CD4-positive, alpha-beta T cell treated with Interleukin-2 at 100 ng/mL for 4 hours (primary cell): Measurements from ENCODE around the gene RAD51B.

ENCODE experiments used
- DNase-seq: peaks from one replicate; pipeline ENCODE4 v3.0.0-alpha.2; 2020; ENCODE audit warnings: low spot score

Gene RAD51B

DNA sequence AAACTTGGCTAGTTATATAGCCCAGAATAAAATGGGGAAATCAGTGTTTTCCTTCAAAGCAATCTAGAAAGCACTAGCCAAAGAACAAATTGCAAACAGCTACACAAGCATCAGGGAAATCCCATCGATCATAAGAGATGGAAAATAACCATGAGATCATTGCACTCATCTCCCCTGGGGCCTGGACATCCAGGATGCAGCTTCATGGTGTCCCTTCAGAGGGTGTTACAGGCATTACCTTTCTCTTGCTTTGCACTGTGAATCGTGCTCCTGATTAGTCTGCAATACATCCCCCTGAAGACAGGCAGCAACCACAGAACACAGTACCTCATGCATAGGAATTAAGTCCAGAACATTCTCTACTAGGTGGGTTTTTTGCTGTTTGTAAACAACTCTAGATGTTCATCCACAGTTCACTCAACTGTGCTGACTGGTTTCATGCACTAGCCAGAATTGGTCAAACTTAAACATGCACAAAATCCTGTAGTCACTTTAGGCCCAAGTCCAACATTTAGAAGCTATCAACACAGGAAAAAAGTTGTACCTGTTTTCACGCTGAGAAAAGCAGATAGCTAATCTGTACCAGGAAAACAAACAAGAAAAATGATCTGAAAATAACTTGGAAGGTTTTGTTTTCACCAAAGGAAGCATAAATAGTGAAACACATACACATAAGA is 853.2 kb downstream of the RAD51B start:
- no peak for DNase-seq

DNA sequence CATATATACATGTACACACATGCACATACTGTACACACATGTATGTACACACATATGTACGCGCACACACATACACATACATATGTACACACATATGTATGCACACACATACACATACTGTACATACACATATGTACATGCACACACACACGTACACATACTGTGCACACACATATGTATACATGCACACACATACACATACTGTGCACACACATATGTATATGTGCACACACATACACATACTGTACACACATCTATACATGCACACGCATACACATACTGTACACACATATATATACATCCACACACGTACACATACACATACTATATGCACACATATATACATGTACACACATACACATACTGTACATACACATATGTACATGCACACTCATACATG is 853.9 kb downstream of the RAD51B start:
- DNase-seq, result no peak

DNA sequence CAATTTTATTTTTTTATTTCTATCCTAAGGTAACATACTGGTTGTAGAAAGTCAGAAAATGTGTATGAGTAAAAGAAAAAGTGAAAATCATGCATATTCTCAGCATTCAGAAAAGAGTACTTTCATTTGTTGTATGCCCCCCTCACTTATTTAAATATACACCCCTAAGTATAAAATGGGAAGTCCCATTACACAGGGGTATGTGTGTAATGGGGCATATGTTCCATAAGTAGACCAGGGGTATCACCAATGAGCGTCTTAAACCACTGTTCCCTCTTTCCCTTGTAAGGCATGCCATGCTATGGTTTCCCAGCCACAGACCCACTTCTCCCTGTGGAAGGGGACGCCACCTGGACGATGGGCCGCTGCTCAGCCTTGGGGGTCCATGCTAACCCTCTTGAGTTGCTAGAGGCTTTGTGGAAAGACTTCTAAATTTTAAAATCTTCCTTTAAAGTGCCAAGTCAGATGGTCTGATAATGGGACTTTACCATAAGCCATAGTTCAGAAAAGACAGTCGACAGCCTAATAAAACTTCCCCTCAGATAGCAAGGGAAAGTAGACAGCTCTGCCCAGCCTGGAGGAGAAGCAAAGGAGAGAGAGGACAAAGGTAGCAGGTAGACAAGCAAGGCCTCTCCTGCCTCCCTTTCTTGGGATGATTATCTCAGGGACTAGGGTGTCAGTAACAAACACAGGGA is 855.1 kb downstream of the RAD51B start:
- DNase-seq, result no peak

DNA sequence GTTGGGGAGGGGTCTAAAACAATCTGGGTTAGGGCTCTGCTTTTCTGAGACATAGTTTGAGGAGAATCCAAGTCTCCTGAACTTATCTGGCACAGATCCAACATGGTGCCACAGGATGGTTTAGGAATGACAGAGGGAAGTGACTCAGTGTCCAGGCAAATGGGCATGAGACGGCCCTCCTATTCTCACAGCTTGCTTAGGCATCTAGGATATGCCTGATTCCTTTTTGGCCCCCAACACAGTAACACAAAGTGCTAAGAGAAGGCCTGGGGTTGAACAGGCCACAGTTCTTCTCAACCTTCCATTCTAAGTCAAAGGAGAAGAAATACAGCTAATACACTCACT is 855.6 kb downstream of the RAD51B start:
- DNase-seq, result no peak

DNA sequence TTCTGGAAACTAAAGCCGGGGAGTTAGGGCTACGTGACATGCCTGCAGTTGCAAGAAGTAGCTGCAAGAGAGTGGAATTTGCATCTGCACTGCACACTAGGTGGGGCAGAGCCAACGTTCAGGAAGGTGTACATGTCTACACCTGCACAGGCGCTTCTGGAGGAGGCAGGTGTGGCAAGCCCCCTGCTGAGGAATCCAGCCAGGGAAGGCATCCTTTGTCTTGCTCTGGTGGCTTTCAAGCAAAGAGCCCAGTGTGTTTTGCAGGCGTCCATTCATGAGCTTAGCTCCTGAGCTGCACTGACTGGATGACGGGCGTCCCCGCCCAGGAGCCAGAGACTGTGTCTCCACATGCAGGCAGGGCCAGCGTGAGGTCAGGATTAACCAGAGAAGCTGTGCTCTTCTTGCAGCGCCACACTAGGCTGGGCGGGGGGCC is 856.9 kb downstream of the RAD51B start:
- DNase-seq, result no peak

DNA sequence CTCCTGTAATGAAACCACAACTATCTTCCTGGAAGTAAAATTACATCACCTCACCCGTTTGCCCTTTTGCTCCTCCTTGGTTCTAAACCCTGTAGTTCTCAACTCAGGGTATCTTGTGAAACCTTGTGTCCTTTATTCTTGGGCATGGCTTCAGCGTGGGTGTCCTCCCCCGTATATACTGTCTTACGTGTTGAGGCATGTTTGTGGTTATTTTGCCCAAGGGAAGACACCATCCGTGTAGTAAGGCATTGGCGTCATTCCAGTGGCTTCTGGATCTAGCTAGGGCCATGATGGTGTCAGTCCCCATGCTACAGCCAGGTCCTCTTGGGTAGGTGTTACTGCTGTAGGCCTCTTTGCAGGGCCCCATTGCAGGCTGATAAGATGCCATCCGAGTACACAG is 857.9 kb downstream of the RAD51B start:
- no peak for DNase-seq

DNA sequence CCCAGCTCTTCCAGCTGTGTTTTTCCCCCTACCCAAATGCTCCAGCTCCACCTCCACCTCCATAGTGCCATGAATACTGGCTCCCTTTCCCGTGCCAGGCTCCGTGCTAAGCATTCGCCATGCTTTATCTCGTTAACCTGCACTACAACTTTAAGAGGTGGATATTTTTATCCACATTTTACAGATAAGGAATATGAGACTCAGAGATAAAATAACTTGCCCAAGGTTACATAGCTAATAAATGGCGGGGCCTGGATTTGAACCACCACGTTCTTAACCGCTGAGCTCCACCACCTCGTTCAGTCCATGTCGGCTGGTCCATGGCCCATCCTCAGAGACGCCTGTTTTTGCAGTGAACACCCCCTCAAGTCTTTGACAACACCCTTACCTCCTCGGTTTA is 858.3 kb downstream of the RAD51B start:
- DNase-seq, result no peak

DNA sequence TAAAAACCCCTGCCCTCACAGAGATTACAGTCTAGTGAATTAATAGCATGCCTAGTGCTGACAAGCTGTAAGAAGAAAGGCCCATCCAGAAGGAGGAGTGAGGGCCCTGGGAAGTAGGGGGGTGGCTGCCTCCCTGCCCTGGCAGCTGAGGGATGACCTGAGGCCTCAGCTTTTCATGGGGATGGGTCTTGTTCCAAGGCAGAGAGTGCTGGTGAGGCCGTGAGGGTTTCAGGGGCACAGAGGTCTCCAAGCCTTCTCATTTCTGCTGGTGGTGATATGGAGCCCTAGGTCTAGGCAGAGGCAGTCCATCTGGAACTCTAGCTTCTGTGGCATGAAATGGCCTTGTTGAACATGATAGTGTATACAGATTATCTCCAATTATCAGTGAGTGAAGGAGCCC is 858.9 kb downstream of the RAD51B start:
- DNase-seq, result no peak

DNA sequence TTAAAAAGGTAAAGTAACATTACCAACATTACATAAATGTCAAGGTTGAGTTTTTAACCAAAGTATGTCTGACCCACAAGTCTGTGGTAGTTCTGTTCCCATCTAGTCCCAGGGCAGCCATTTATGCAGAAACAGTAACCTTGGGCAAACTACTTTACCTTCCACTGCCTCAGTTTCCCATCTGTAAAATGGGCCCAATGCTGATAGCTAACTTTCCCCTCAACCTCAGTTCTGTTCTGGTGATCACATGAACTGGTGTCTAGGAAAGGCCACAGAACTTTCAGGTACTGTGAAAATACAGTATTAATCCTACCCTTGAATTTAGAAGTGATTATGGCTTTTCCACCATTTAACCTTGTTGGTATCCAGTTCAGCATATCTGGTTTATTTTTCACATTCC is 859.7 kb downstream of the RAD51B start:
- no peak for DNase-seq

DNA sequence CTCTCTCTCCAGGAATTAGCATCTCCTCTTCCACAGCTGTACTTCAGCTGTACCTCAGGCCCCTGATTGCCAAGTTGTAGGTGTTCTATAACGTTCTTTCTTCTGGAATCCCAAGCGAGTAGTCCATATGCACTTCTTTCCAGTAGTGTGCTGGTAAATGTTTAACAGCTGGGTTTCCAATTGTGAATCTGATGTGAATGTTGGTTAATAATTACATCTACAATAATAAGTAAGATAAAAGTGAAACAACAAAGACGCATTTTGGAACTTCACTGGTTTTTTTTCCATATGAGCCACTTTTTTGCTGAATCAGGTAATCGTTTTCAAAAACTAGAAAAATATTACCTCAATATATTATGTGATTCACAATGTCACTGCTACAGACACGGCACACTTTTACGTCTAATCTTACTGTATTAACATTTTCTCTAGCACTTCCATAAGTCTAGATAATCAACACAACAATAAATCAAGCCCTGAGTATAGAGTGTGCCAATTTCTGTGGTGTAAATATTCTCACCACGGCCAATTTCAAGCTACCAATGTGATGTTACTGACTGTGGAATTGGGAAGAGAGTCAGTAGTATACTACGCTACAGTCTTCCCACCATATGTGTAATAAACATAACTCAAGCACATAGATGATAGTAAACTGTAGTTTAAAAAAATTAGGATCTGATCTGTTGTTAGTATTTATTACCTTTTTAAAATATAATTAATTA is 860.3 kb downstream of the RAD51B start:
- DNase-seq, result no peak

DNA sequence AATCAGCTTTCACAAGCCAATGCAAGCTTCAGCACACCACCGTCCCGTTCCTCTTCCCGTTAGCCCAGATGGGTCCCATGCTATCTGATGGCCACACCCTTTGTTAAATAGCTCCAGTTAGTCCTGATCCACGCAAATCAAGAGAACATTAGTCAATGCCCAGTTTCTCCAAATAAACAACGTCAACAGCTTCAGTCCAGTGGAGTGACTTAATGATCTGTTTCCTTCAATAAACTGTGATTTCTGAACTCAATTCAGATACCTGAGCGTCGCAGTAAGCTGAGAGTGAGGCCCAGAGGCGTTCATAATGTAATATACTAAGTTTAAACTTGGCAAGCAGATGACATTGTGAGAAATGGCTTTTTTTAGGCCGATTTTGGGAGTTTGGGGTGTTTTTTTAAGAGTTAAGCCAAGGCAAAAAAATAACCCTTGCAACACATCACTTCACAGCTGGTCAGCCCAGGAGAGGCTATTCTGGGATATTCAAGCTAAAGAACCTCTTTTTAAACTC is 861.0 kb downstream of the RAD51B start:
- no peak for DNase-seq

DNA sequence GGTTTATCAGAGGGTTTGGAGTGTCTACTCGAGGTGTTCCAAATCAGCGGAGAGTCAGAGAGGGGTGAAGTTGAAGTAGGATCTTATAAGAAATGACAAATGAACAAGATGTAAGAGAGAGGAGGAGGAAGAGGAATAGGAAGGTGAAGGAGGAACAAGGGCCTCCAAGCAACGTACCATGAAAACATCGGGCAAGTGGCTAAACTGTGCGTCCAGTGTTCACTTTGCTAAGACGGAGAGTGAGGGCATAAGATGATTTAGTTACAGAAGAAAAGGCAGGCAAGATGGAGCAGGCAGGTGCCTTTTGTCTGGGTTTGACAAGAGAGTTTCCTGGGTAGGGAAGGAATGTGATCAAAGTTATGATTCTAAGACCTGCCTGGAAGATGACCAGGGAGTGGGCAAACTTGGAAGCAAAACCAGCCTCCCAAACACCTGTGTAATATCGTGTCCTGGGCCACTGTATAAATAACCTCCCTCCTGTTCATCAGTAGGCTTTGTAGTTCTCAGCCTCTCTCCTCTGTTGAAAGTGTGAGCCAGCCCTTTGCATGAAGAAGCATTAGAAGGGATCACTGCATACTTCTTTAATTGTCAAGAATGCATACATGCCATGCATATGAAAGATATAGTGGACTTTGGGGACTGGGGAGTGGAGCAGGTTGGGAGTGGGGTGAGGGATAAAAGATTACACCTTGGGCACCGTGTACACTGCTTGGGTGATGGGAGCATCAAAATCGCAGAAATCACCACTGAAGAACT is 861.9 kb downstream of the RAD51B start:
- DNase-seq, result no peak

DNA sequence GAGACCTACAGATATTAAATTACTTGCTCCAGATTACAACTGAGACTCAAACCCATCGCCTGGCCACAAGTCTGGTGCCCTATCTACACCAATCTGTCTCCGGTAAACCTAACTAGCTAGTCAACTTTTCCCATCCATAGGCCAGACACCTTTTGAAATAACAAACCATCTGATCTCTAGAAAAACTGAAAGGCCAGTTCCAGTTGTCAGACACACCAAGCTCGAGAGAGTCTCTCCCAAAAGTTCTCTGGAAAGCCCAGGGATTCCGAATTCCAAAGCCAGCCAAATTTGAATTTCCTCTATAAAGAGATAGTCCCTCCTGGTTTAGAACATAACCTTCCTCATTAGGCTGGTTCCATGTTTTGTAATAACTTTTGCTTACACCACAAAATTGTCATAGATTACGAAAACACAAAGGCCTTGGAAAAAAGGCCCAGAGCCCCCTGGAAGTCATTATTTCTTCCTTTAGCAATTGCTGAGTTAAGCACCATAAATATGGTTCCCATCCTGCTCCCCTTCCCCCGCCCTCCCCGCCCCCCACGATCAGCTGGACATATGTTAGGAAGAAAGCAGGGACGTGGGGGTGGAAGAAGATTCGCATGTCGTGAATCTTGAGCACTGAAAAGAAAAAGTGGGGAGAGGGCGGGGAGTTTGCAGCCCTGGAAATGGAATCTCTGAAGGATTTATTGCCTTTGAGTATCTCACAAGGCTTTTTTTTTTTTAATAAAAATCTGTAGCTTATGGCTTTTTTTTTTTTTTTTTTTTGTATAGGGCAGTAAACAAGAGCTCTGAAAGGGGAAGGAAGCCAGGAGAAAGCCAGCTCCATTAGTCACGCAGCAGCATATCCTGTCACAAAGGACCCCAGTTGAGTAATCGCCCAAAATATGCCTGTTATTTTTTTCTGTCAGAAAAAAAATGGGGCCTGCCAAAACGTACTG is 862.9 kb downstream of the RAD51B start:
- peak; percentile 81 for DNase-seq

DNA sequence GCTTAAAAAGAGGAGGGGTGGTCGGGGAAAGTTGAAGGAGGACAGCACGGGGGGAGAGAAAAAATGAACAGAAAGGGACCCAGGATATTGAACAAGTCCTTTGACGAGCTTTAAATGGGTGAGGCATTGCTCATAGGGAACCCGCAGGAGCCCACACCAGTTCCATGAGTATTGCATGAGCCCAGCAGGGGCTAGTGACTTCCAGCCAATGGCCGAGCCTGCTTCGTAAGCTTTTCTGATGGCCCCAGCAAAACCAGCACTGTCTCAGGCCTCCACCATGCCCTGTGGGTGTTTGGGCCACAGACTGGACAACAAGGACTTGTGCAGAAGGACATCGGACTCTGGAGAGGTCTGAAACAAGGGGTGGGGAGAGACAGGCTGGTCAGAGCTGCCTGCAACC is 863.7 kb downstream of the RAD51B start:
- no peak for DNase-seq

DNA sequence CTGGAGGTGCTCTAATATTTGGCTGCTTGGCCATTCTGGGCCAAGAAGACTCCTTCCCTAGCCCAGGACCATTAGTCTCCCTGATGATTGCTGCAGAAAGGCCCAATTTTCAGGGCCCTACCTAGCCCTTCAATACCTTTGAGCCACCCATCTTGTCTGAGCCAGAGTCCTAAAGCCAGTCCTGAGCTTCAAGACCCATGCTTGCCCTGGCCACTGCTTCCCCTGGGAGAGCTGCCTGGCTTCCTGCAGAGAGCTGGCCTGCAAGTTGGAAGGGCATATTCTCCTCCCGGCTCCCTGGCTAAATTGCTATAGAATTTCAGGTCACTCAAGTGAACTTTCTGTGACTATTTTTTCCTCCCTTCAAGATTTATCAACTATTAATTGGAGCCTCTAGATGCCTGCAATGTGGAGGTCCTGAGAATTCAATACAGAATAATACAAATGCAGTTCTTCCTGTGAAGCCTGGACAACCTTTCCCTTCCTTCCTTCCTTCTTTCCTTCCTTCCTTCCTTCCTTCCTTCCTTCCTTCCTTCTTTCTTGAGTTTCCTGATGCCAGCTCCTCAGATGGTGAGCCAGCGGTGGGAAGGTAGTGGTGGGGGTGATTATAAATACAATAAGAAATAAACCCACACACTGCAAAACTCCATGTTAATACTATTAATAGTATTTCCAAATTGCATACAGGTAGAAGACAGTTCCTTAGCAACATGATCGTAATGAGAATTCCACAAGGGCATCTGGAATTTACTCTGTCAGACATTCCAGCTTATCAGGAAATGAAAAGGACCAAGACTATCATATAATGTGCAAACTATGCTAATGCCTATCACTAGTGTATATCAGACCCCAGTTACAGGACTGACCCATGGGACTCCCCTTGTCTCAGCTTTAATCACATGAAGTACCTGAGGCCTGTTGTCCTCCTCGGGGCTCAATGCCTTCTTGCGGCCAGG is 865.2 kb downstream of the RAD51B start:
- no peak for DNase-seq

DNA sequence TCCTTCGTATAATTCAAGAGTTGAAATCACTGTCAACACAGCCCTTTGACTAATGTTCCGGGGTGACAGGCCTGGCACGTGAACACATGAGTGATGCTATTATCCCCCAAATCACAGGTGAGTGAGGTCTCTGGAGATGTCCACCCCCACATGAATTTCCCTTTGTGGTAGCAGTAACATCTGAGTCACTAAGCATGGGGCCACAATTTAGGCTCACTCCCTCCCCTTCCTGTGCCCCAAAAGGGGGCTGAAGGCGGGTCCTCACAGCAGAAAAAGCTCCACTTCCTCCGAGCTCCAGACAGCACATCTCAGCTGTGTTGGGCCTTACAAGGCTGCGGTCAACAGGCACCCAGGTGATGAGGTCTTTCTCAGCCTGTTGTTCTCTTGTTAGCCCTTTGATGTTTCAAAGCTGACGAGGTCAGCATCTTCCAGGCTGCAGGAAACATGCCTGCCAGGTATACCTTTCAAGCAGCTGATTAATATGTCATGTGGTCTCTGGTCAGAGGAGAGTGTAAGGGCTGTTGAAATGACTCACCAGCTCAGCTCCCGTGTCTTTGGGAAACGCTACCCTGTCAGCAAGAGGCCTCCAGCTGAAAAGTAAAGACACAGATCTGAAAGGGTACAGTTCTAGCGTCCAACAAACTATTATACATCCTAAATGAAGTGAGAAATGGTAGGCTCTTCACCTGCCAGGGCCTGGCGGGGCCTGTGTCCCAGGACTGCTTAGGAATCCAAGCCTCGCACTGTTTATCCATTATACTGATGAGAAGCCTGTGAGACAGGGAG is 866.0 kb downstream of the RAD51B start:
- peak; percentile 93 for DNase-seq

DNA sequence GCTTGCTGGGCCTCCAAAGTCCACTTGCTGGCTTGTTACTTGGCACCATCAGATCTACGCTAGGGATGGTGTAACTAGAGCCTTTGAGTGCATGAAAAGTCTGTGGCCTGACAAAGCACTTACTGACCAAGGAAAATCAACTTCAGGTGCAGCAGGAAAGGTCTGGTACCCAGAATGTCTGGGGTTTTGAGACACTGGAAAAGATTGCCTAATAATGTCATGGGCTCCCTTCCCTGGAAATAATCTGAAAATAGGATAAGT is 866.6 kb downstream of the RAD51B start:
- no peak for DNase-seq

DNA sequence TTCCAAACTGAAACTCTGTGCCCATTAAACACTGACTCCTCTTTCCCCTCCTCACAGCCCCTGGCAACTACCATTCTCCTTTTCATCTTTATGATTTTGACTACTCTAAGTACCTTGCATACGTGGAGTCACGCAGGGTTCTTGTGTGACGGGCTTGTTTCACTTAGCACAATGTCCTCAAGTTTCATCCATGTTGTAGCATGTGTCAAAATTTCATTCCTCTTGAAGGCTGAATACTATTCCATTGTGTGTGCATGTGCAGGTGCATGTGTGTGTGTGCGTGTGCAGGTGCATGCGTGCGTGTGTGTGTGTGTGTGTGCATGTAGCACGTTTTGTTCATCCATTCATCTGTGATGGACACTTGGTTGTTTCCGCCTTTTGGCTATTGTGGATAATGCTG is 867.1 kb downstream of the RAD51B start:
- DNase-seq, result no peak

DNA sequence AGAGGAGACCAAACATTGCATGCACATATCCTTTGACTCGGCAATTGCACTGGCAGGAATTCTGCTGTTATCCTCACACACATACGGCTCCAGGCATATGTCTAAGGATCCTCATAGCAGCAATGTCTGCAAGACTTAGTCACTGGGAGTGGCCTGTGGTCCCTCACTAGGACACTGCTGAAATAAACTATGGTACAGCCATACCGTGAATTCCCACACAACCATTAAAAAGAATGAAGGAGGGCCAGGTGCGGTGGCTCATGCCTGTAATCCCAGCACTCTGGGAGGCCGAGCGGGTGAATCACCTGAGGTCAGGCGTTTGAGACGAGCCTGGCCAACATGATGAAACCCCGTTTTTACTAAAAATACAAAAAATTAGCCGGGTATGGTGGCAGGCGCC is 868.2 kb downstream of the RAD51B start:
- no peak for DNase-seq
